Stromal cell of bone marrow (primary cell): Measurements from ENCODE around the gene CMTR2.
"Not testable (repeated sequence)": the region's sequence is repeated elsewhere in the genome, so short reads cannot be mapped to it uniquely, and the experiment has no call there.

ENCODE experiments used
- DNase-seq: peaks from one replicate; pipeline ENCODE4 v3.0.0-alpha.2; 2012; ENCODE audit warnings: low read depth

The CMTR2 gene

GRCh38 chr16:71288890-71289731 is at the start of gene CMTR2:
Gene CMTR2 (minus strand): TSS chr16:71289402. CDS start chr16:71285920, 3,482 bp downstream.
- DNase-seq = peak; percentile 93

- DNase-seq = no peak
Observed at GRCh38 chr16:71338632-71339031, 49.4 kb upstream of the CMTR2 start.

GRCh38 chr16:71338193-71338592 is 49.0 kb upstream of the CMTR2 start:
- DNase-seq = no peak

- DNase-seq = no peak
Observed at GRCh38 chr16:71337631-71338030, 48.4 kb upstream of the CMTR2 start.

- DNase-seq = no peak
Observed at GRCh38 chr16:71328151-71328550, 38.9 kb upstream of the CMTR2 start.

GRCh38 chr16:71327720-71328119 is 38.5 kb upstream of the CMTR2 start:
- DNase-seq = no peak

- no peak for DNase-seq
Observed at GRCh38 chr16:71319999-71320398, 30.8 kb upstream of the CMTR2 start.

GRCh38 chr16:71315269-71315668 is 26.1 kb upstream of the CMTR2 start:
- DNase-seq = no peak

GRCh38 chr16:71313591-71313990 is 24.4 kb upstream of the CMTR2 start:
- not testable (repeated sequence) for DNase-seq

- DNase-seq = no peak
Observed at GRCh38 chr16:71311553-71312158, 22.5 kb upstream of the CMTR2 start.

GRCh38 chr16:71303938-71304337 is 14.7 kb upstream of the CMTR2 start:
- no peak for DNase-seq

- no peak for DNase-seq
Observed at GRCh38 chr16:71297341-71297634, 8.1 kb upstream of the CMTR2 start.

- DNase-seq = no peak
Observed at GRCh38 chr16:71296584-71297340, 7.6 kb upstream of the CMTR2 start.

- DNase-seq = no peak
Observed at GRCh38 chr16:71295950-71296349, 6.7 kb upstream of the CMTR2 start.

GRCh38 chr16:71293919-71294318 is 4.7 kb upstream of the CMTR2 start:
- DNase-seq = no peak

- DNase-seq = not testable (repeated sequence)
Observed at GRCh38 chr16:71292095-71292494, 2.9 kb upstream of the CMTR2 start.

GRCh38 chr16:71289732-71290062 is 495 bp upstream of the CMTR2 start:
- DNase-seq = no peak

GRCh38 chr16:71288570-71288889 is 672 bp downstream of the CMTR2 start:
- no peak for DNase-seq

GRCh38 chr16:71287911-71288310 is 1.3 kb downstream of the CMTR2 start:
- no peak for DNase-seq

- no peak for DNase-seq
Observed at GRCh38 chr16:71287454-71287853, 1.7 kb downstream of the CMTR2 start.

- no peak for DNase-seq
Observed at GRCh38 chr16:71283612-71284011, 5.6 kb downstream of the CMTR2 start.

- no peak for DNase-seq
Observed at GRCh38 chr16:71282943-71283342, 6.3 kb downstream of the CMTR2 start.

GRCh38 chr16:71276589-71277334 is 12.4 kb downstream of the CMTR2 start:
- DNase-seq = no peak
